ENCODE results near the gene CWC25. TPM values are rescaled to one million over a fixed set of nuclear protein-coding genes. Genes with fewer than 3 reads are reported as not detected.
A peak's percentile ranks its signal among the peaks of the same experiment; 100 is the strongest.

Gene CWC25
- total and polyA plus RNA-seq, 2 of the 13 experiments (the other 11 are each of a cell fraction or from before 2014, with no cell fraction given) = 15.6 to 22.7 TPM

DNA sequence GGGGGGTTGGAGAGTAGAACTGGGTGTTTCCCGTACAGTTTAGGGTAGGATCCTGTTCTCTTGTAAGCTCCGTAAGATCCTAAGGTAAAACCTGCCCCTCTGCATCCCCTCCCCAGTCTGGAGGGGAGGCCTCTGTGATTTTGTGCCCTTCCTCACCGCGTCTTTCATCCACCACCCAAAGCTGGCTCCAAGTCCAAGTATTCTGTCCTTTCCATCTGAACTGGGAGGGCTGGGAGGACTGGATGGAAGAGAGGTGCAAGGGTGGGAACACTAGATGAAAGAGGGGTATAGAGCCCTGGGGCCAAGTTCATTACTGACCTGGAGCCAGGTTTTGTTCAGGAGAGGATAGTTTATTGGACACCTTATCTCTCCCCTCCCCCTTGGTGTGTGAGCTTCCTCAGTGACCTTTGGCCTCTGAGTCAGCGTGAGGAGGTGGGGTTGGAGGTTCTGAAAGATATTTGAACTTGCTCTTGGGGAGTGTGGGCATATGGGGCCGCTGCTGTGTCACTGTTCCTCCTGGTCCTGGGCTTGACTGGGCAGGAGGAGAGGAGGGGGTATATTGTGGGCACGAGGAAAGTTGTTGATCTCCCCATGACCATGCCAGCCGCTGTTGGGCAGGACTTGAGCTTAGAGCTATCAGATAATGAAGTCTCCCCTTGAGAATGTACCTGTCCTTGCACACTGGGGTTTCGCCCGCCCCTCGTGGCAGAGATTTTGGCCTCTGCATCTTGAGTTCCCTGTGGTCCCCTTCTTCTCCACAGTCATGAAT lies 46.3 kb upstream of the CWC25 start (continued):
- TF ChIP-seq, protein P1, sequence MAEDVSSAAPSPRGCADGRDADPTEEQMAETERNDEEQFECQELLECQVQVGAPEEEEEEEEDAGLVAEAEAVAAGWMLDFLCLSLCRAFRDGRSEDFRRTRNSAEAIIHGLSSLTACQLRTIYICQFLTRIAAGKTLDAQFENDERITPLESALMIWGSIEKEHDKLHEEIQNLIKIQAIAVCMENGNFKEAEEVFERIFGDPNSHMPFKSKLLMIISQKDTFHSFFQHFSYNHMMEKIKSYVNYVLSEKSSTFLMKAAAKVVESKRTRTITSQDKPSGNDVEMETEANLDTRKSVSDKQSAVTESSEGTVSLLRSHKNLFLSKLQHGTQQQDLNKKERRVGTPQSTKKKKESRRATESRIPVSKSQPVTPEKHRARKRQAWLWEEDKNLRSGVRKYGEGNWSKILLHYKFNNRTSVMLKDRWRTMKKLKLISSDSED (CRISPR knock-in tag; IDR thresholded peaks at IDR 0.05) = no peak
- TF ChIP-seq ZNF547 (CRISPR knock-in tag; IDR thresholded peaks at IDR 0.05) = no peak; the same call in 1 of the 2 replicates
- TF ChIP-seq ZFP90 (CRISPR knock-in tag; IDR thresholded peaks at IDR 0.05; ENCODE audit: borderline replicate concordance) = peak; percentile 81; the same call in 1 of the 2 replicates
- peak; percentile 99 for TF ChIP-seq JUND (CRISPR knock-in tag; IDR thresholded peaks at IDR 0.05)
- TF ChIP-seq BRCA1 (CRISPR knock-in tag; IDR thresholded peaks at IDR 0.05) = no peak; the same call in 1 of the 2 replicates
- TF ChIP-seq RFXAP (CRISPR knock-in tag; IDR thresholded peaks at IDR 0.05; ENCODE audit: borderline replicate concordance) = peak; percentile 83; the same call in 1 of the 2 replicates
- TF ChIP-seq, protein P2, sequence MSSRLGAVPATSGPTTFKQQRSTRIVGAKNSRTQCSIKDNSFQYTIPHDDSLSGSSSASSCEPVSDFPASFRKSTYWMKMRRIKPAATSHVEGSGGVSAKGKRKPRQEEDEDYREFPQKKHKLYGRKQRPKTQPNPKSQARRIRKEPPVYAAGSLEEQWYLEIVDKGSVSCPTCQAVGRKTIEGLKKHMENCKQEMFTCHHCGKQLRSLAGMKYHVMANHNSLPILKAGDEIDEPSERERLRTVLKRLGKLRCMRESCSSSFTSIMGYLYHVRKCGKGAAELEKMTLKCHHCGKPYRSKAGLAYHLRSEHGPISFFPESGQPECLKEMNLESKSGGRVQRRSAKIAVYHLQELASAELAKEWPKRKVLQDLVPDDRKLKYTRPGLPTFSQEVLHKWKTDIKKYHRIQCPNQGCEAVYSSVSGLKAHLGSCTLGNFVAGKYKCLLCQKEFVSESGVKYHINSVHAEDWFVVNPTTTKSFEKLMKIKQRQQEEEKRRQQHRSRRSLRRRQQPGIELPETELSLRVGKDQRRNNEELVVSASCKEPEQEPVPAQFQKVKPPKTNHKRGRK (CRISPR knock-in tag; IDR thresholded peaks at IDR 0.05) = no peak
- TF ChIP-seq ZNF550 (CRISPR knock-in tag; IDR thresholded peaks at IDR 0.05; ENCODE audit: borderline replicate concordance) = no peak
- TF ChIP-seq, protein P3, sequence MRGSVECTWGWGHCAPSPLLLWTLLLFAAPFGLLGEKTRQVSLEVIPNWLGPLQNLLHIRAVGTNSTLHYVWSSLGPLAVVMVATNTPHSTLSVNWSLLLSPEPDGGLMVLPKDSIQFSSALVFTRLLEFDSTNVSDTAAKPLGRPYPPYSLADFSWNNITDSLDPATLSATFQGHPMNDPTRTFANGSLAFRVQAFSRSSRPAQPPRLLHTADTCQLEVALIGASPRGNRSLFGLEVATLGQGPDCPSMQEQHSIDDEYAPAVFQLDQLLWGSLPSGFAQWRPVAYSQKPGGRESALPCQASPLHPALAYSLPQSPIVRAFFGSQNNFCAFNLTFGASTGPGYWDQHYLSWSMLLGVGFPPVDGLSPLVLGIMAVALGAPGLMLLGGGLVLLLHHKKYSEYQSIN (CRISPR knock-in tag; IDR thresholded peaks at IDR 0.05; ENCODE audit: borderline replicate concordance) = no peak
- no peak for TF ChIP-seq SRY (CRISPR knock-in tag; IDR thresholded peaks at IDR 0.05)
- TF ChIP-seq ZFYVE20 (CRISPR knock-in tag; IDR thresholded peaks at IDR 0.05; ENCODE audit: borderline replicate concordance, low read depth) = no peak
- TF ChIP-seq ZNF460 (CRISPR knock-in tag; IDR thresholded peaks at IDR 0.05; ENCODE audit: borderline replicate concordance) = no peak; the same call in 1 of the 2 replicates
- TF ChIP-seq, protein P4, sequence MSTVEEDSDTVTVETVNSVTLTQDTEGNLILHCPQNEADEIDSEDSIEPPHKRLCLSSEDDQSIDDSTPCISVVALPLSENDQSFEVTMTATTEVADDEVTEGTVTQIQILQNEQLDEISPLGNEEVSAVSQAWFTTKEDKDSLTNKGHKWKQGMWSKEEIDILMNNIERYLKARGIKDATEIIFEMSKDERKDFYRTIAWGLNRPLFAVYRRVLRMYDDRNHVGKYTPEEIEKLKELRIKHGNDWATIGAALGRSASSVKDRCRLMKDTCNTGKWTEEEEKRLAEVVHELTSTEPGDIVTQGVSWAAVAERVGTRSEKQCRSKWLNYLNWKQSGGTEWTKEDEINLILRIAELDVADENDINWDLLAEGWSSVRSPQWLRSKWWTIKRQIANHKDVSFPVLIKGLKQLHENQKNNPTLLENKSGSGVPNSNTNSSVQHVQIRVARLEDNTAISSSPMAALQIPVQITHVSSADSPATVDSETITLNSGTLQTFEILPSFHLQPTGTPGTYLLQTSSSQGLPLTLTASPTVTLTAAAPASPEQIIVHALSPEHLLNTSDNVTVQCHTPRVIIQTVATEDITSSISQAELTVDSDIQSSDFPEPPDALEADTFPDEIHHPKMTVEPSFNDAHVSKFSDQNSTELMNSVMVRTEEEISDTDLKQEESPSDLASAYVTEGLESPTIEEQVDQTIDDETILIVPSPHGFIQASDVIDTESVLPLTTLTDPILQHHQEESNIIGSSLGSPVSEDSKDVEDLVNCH (CRISPR knock-in tag; IDR thresholded peaks at IDR 0.05) = no peak
- no peak for TF ChIP-seq ZNF251 (CRISPR knock-in tag; IDR thresholded peaks at IDR 0.05)
- TF ChIP-seq ZNF598 (CRISPR knock-in tag; IDR thresholded peaks at IDR 0.05; ENCODE audit: borderline replicate concordance) = peak; percentile 27; the same call in 1 of the 2 replicates
- TF ChIP-seq NFE2L2 (IDR thresholded peaks at IDR 0.05; ENCODE audit: low read length) = peak; percentile 64; the same call in 1 of the 2 replicates
- TF ChIP-seq, protein P5, sequence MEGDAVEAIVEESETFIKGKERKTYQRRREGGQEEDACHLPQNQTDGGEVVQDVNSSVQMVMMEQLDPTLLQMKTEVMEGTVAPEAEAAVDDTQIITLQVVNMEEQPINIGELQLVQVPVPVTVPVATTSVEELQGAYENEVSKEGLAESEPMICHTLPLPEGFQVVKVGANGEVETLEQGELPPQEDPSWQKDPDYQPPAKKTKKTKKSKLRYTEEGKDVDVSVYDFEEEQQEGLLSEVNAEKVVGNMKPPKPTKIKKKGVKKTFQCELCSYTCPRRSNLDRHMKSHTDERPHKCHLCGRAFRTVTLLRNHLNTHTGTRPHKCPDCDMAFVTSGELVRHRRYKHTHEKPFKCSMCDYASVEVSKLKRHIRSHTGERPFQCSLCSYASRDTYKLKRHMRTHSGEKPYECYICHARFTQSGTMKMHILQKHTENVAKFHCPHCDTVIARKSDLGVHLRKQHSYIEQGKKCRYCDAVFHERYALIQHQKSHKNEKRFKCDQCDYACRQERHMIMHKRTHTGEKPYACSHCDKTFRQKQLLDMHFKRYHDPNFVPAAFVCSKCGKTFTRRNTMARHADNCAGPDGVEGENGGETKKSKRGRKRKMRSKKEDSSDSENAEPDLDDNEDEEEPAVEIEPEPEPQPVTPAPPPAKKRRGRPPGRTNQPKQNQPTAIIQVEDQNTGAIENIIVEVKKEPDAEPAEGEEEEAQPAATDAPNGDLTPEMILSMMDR (CRISPR knock-in tag; IDR thresholded peaks at IDR 0.05) = peak; percentile 84
- peak; percentile 73 for TF ChIP-seq CREM (IDR thresholded peaks at IDR 0.05)
- no peak for TF ChIP-seq CREM (CRISPR knock-in tag; IDR thresholded peaks at IDR 0.05)
- no peak for TF ChIP-seq CENPX (CRISPR knock-in tag; IDR thresholded peaks at IDR 0.05)

Measured in HepG2 (cell line).